CD14-positive monocyte (primary cell): ENCODE measurements around the gene NUP54. TPM values are rescaled to one million over a fixed set of nuclear protein-coding genes. Genes with fewer than 3 reads are reported as not detected.

Source experiments
- DNase-seq, 3 donors: peaks; one replicate each; pipeline ENCODE4 v3.0.0-alpha.2; 2011 to 2022
- H2AFZ ChIP-seq: 2 replicates; pipeline ENCODE4 v1.6.0; 2012; ENCODE audit warnings: mild to moderate bottlenecking, low read depth, low read length, inconsistent platforms; ENCODE audit not compliant: insufficient read depth, poor library complexity, severe bottlenecking
- H3K27ac ChIP-seq, 2 donors: 1 replicate in 1 of 2; 2 replicates in 1 of 2; pipeline ENCODE4 v1.5.1; 2012 to 2013; ENCODE audit warnings: low read length in 2 of 2, control low read depth in 1 of 2, inconsistent platforms in 1 of 2, low read depth in 1 of 2, mild to moderate bottlenecking in 1 of 2
- H3K27me3 ChIP-seq, 2 donors: one replicate each; pipeline versions ENCODE4 v1.6.0 to v1.6.1; 2011 to 2013; ENCODE audit warnings: low read length in 2 of 2; ENCODE audit not compliant: control insufficient read depth in 2 of 2, insufficient read depth in 2 of 2
- H3K36me3 ChIP-seq, 2 donors: replicated peaks in 1 of 2; 1 replicate in 1 of 2; 2 replicates in 1 of 2; pipeline versions ENCODE4 v1.5.1 to v1.6.1; 2012 to 2013; ENCODE audit warnings: low read length in 2 of 2, control low read depth in 1 of 2, inconsistent platforms in 1 of 2, mild to moderate bottlenecking in 1 of 2; ENCODE audit not compliant: insufficient read depth in 2 of 2, control insufficient read depth in 1 of 2
- H3K4me1 ChIP-seq, 2 donors: 1 replicate in 1 of 2; 2 replicates in 1 of 2; pipeline versions ENCODE4 v1.5.1 to v1.6.1; 2012 to 2013; ENCODE audit warnings: low read length in 2 of 2, control low read depth in 1 of 2, inconsistent platforms in 1 of 2, mild to moderate bottlenecking in 1 of 2, moderate library complexity in 1 of 2; ENCODE audit not compliant: insufficient read depth in 2 of 2, control insufficient read depth in 1 of 2
- H3K4me2 ChIP-seq: replicated peaks from 2 replicates; pipeline ENCODE3; 2012; ENCODE audit warnings: low read length, moderate library complexity, mild to moderate bottlenecking; ENCODE audit not compliant: poor library complexity, severe bottlenecking; ENCODE audit errors: extremely low read depth
- H3K4me3 ChIP-seq, 3 experiments: fragments of 200-600 bp in 1 of 3; sonication (generic) in 1 of 3; replicated peaks in 1 of 3; 1 replicate in 2 of 3; 2 replicates in 1 of 3; pipeline ENCODE4 v1.5.1; 2011 to 2013; ENCODE audit warnings: low read length in 3 of 3, mild to moderate bottlenecking in 3 of 3, control low read depth in 2 of 3, low read depth in 2 of 3, inconsistent platforms in 1 of 3, moderate library complexity in 1 of 3
- H3K79me2 ChIP-seq: 2 replicates; pipeline ENCODE4 v1.6.0; 2012; ENCODE audit warnings: mild to moderate bottlenecking, control low read depth, inconsistent platforms, low read length, moderate library complexity; ENCODE audit not compliant: insufficient read depth
- H3K9ac ChIP-seq: 2 replicates; pipeline ENCODE4 v1.6.0; 2017; ENCODE audit warnings: low read length, mild to moderate bottlenecking; ENCODE audit not compliant: insufficient read depth, poor library complexity, severe bottlenecking
- H3K9me3 ChIP-seq, 2 donors: replicated peaks in 1 of 2; 1 replicate in 1 of 2; 2 replicates in 1 of 2; pipeline versions ENCODE4 v1.5.1 to v1.6.1; 2012 to 2013; ENCODE audit warnings: low read length in 2 of 2, control low read depth in 1 of 2; ENCODE audit not compliant: control insufficient read depth in 1 of 2, insufficient read depth in 1 of 2
- H4K20me1 ChIP-seq: 2 replicates; pipeline ENCODE4 v1.6.0; 2012; ENCODE audit warnings: mild to moderate bottlenecking, low read length, control low read depth, moderate library complexity; ENCODE audit not compliant: insufficient read depth
- H3K27ac Mint-ChIP-seq, 7 donors: one replicate each; pipeline ENCODE4 v1.8.0; 2020; ENCODE audit warnings: mild to moderate bottlenecking in 7 of 7, mixed read lengths in 7 of 7, moderate library complexity in 6 of 7, inconsistent platforms in 2 of 7
- H3K27me3 Mint-ChIP-seq, 3 donors: one replicate each; pipeline ENCODE4 v1.8.0; 2021 to 2022; ENCODE audit warnings: low read depth in 3 of 3, mild to moderate bottlenecking in 3 of 3, mixed read lengths in 3 of 3, moderate library complexity in 3 of 3, inconsistent platforms in 1 of 3
- H3K36me3 Mint-ChIP-seq, 2 donors: one replicate each; pipeline ENCODE4 v1.8.0; 2020; ENCODE audit warnings: mixed read lengths in 2 of 2, inconsistent platforms in 1 of 2, mild to moderate bottlenecking in 1 of 2
- H3K4me1 Mint-ChIP-seq: one replicate; pipeline ENCODE4 v1.8.0; 2020; ENCODE audit warnings: mild to moderate bottlenecking, mixed read lengths
- H3K4me3 Mint-ChIP-seq, 2 donors: one replicate each; pipeline ENCODE4 v1.8.0; 2020; ENCODE audit warnings: mild to moderate bottlenecking in 2 of 2, mixed read lengths in 2 of 2, moderate library complexity in 1 of 2
- H3K9me3 Mint-ChIP-seq, 7 donors: one replicate each; pipeline ENCODE4 v1.8.0; 2020 to 2022; ENCODE audit warnings: mixed read lengths in 7 of 7, mild to moderate bottlenecking in 6 of 7, moderate library complexity in 6 of 7, inconsistent platforms in 2 of 7
- WGBS: methylation state at CpG from one replicate; pipeline ENCODE4 v1.1.5; 2013; ENCODE audit warnings: missing lambda C conversion rate; ENCODE audit not compliant: insufficient coverage; 5-methylcytosine and 5-hydroxymethylcytosine counted together
- intact Hi-C, 2 donors: fragments of 100-400 bp; cut with micrococcal nuclease; formaldehyde crosslinking; loops; one replicate each; pipeline versions ENCODE4 v1.15.0 to v1.15.1; 2023
- polyA plus RNA-seq, 3 donors: library from polyadenylated mRNA; depleted of rRNA in 1 of 3; unstranded in 2 of 3; stranded (reverse) in 1 of 3; fragments of 300-500 nt in 2 of 3; fragments of >200 nt in 1 of 3; fragmentation: Illumina TruSeq in 2 of 3; gene quantifications; 1 replicate in 2 of 3; 2 replicates in 1 of 3; pipeline ENCODE4 v1.2.3, GENCODE V29; 2012 to 2021
- TF ChIP-seq, protein P1 (sequence below): fragments of 200-600 bp; IDR thresholded peaks from one replicate; pipeline ENCODE4 v1.8.0; 2022; ENCODE audit warnings: antibody characterized with exemption, mild to moderate bottlenecking

NUP54 gene
- polyA plus RNA-seq, 3 donors: 15.0 to 25.0 (median 16.2) TPM

DNA sequence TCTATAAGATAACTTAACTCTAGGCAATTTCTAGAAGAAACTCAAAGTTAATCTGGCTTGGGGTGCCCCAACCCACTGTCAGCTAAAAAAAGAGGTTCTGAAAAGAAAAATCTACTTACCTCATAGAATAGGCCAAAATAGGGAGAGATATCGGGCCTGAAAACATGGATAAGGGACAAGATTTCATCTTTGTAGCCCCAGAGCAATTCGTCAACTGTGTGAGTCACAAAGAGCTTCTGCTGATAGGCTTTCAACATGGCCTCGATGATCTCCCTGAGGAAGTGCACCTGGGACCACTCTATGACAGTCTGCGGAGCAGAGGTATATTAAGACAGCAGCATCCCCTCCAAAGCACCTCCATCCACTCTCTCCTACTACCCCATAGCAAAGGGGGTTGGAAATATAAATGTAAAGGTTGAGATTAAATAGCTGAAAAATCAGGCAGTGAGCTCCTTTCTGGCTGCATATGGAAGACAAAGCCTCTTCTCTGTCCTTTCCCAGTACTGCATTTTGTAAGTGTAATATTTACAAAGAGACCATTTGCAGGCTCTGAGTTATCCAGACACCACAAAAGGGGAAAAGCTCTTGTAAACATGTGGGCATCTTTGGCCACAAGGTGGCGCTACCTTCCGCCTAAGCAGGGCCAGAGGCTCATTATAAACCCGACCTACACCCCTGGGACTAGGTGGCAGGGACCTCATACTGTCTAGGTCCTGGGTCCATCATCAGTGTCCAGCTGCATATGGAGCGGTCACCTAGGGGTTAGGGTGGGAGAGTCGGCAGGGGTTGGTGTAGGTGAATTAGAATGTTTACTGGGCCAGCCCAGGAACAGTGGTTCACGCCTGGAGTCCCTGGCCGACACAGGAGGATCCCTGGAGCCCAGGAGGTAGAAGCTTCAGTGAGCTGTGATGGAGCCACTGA lies 31.5 kb upstream of the NUP54 start:
- Histone ChIP-seq H3K9me3 (no peaks in the 10 kb centered on the region), H4K20me1 (peaks cover 59% of the 10 kb centered on the region), H3K36me3 (peaks cover 50 to 75% of the 10 kb centered on the region in 2 donors), H3K4me2 (no peak overlapping the region), H3K4me1 (no peaks in the 10 kb centered on the region), H3K27me3 (no peaks in the 10 kb centered on the region), H3K4me3 (no peak overlapping the region), H2AFZ (no peak overlapping the region), H3K79me2 (no peaks in the 10 kb centered on the region), H3K9ac (no peak overlapping the region), H3K27ac (no peak overlapping the region)
- Mint-ChIP-seq H3K4me1 (no peaks in the 10 kb centered on the region), H3K4me3 (no peak overlapping the region), H3K36me3 (peaks cover 47 to 48% of the 10 kb centered on the region in 2 donors), H3K27me3 (no peaks in the 10 kb centered on the region), H3K9me3 (no peaks in the 10 kb centered on the region), H3K27ac (peak overlapping the region in 2 of 7 donors; percentile 35 to 36)
- intact Hi-C loops: loop anchor here (5.0 to 10.0 kb wide), 3 partner anchors 198 to 325 kb away; no protein-coding TSS in a partner anchor
- TF ChIP-seq, protein P1, sequence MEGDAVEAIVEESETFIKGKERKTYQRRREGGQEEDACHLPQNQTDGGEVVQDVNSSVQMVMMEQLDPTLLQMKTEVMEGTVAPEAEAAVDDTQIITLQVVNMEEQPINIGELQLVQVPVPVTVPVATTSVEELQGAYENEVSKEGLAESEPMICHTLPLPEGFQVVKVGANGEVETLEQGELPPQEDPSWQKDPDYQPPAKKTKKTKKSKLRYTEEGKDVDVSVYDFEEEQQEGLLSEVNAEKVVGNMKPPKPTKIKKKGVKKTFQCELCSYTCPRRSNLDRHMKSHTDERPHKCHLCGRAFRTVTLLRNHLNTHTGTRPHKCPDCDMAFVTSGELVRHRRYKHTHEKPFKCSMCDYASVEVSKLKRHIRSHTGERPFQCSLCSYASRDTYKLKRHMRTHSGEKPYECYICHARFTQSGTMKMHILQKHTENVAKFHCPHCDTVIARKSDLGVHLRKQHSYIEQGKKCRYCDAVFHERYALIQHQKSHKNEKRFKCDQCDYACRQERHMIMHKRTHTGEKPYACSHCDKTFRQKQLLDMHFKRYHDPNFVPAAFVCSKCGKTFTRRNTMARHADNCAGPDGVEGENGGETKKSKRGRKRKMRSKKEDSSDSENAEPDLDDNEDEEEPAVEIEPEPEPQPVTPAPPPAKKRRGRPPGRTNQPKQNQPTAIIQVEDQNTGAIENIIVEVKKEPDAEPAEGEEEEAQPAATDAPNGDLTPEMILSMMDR: peak; percentile 89
- DNase-seq: peak; percentile 72 to 78 (median 77)
- 84% methylated on average over 5 of the region's 11 CpGs for WGBS

DNA sequence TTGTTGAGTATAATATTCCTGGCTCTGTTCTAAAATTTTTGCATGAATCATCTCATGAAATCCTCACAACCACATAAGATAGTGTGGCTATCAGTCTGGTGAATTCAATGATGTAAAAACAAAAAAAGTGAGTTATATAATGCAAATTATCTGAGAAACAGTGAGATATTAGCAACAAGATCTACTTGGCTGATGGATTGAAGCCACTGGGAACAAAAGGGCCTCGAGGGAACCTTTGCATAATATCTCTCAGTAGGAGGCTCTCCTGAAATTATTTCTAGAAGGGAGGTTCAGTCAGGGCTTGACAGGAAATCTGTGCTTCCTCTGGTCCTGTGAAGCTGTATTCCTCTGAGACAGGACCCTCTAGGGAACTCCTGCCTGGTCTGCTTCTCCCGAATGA lies 30.1 kb upstream of the NUP54 start:
- Histone ChIP-seq H3K4me3 (no peak overlapping the region), H3K79me2 (no peaks in the 10 kb centered on the region), H2AFZ (no peak overlapping the region), H3K4me1 (no peaks in the 10 kb centered on the region), H3K27me3 (no peaks in the 10 kb centered on the region), H3K4me2 (no peak overlapping the region), H3K27ac (no peak overlapping the region), H3K9ac (no peak overlapping the region), H3K9me3 (no peaks in the 10 kb centered on the region), H4K20me1 (peaks cover 53% of the 10 kb centered on the region), H3K36me3 (peaks cover 58 to 77% of the 10 kb centered on the region in 2 donors)
- H3K4me1 Mint-ChIP-seq: no peaks in the 10 kb centered on the region
- H3K27me3 Mint-ChIP-seq: no peaks in the 10 kb centered on the region
- H3K4me3 Mint-ChIP-seq: no peak overlapping the region
- intact Hi-C loops: loop anchor here in 1 of 2 donors (5.0 to 10.0 kb wide), 2 partner anchors 204 to 327 kb away; no protein-coding TSS in a partner anchor
- H3K36me3 Mint-ChIP-seq: peaks cover 55 to 57% of the 10 kb centered on the region in 2 donors
- TF ChIP-seq, protein P1: no peak
- H3K27ac Mint-ChIP-seq: no peak overlapping the region
- no peak for DNase-seq
- 13% methylated on average over 1 of the region's 2 CpGs for WGBS
- H3K9me3 Mint-ChIP-seq: no peaks in the 10 kb centered on the region
